ENCODE data around the gene ARHGAP29.
A peak's percentile ranks its signal among the peaks of the same experiment; 100 is the strongest.

Gene ARHGAP29

DNA sequence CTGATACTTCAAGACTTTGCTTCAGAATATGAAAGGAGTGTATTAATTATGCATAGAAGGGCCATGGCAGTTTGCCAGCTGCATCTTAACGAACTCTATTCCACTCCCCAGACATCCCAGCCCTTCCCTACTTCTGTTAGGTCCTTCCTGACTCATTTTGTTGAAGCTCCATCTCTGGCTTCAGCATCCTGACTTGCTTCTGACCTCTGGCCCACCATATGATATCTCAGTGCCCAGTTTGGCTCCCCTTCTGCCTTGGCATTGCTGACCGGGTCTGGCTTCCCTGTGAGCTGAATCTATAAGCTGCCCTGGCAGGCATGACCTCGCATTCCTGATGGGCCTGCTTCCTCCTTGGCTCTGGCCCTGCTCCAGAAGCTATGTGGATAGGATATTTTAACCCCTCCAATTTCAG, 27.6 kb upstream of the ARHGAP29 start:
- DNase-seq (ENCODE audit: low read depth in 3 of 3), result no peak

DNA sequence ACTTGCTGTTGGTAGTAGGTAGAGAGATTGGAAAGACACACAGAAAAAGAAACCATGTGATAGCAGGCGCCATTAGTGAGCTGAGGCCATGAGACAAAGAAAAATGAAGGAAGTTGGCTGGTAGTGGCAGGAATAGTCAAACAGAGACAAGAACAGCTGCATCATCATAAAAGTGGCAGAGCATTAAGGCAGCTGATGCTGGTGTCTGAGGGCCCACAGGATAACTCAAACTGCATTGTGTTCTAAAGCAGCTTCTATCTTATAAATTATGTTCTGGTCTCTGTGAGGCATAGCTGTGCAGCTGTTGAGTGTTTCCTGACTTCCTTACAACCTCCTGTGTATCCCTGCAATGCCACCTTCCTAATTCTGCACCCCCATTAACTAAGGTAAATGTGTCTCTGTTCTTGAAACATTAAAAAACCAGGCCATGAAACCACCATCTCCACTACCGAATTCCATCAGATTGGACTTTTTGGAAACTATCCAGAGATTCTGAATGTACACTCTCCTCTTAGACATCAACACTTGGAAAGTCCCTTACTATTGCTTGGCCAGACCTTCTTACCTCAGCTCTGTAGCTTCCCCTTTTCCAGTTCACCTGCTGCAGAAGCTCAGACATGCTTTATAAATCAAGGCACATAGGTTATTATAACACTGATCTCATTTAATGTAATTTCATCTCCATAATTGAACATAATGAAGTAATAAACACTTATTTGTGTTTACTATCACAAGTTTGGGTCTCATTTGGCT, 23.4 kb upstream of the ARHGAP29 start:
- DNase-seq (ENCODE audit: low read depth in 3 of 3), result no peak

DNA sequence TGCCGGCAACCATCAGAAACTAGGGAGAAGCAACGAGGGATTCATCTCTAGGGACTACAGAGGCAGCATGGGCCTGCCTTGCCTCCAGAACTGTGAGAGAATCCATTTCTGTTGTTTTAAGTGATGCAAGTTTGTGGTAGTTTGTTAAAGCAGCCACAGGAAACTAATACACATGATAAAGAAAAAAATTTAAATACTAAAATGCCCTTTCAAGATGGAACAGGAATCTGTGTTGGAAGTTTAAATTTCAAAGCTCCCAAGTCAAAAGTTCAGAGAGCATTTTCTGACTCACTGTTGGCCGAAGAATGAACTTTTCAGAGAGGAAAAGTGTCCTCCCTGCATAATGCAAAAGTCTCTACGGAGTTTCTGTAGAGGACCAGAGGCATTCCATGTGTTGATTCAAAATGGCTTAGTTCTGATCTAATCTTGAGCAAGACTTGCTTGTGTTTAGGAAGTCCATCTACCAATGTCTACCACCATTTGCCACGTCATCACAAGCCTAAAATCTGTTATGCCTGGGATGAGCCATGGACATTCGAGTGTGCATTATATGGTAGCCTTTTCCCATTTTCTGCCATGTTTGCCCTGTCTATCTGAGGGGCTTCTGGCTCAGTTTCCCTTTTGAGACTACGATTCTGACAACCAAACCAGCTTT, 22.4 kb upstream of the ARHGAP29 start:
- DNase-seq (ENCODE audit: low read depth in 3 of 3), result no peak

DNA sequence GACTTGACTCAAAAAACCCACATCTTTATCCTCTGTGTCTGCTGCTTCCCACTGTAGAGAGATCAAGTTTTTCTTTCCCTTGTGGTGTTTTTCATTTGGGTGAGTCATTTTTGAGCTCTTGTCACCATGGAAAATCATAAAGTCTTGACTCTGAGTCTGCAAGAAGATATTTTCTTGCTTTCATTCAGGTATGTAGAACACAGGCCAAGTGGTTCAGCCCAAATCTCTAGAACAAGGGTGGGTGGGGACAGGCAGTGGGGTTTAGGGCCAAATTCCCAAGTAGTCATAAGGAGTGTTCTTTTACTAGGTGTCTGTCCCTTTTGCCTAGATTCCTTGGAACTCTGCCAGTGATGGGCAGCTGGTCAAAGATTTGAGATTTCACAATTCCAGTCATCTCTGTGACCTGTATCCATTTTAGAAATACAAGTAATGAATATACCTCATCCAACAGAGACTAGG, 21.5 kb upstream of the ARHGAP29 start:
- no peak for DNase-seq (ENCODE audit: low read depth in 3 of 3)

DNA sequence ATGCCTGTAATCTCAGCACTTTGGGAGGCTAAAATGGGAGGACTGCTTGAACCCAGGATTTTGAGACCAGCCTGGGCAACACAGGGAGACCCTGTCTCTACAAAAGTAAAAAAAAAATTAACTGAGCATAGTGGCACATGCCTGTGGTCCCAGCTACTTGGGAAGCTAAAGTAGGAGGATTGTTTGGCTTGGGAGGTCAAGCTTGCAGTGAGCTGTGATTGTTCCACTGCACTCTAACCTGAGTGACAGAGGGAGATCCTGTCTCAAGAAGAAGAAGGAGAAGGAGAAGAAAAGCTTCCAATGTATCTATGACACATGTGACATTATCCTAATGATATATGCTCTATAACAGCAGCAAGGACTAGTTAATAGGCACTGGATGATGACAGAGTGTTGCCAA, 20.1 kb upstream of the ARHGAP29 start:
- no peak for DNase-seq (ENCODE audit: low read depth in 3 of 3)

DNA sequence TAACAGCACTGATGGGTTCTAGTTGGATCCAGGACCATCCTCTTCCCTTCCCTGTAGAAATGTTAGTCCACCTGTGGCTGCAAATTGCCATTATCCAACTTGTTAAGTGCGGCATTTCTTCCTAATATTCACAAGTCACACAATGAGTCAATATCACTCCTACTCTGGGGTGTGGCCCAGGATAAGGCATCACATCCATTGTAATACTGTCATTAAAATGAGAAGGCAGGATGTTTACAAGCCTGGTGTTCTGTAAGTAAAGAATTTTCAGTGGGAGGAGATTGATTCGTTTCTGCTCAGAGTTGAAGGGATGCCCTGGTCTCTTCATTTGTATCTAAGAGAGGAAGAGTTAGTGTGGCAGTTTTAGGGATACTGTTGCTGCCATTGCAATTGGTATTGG, 18.1 kb upstream of the ARHGAP29 start:
- no peak for DNase-seq (ENCODE audit: low read depth in 3 of 3)

DNA sequence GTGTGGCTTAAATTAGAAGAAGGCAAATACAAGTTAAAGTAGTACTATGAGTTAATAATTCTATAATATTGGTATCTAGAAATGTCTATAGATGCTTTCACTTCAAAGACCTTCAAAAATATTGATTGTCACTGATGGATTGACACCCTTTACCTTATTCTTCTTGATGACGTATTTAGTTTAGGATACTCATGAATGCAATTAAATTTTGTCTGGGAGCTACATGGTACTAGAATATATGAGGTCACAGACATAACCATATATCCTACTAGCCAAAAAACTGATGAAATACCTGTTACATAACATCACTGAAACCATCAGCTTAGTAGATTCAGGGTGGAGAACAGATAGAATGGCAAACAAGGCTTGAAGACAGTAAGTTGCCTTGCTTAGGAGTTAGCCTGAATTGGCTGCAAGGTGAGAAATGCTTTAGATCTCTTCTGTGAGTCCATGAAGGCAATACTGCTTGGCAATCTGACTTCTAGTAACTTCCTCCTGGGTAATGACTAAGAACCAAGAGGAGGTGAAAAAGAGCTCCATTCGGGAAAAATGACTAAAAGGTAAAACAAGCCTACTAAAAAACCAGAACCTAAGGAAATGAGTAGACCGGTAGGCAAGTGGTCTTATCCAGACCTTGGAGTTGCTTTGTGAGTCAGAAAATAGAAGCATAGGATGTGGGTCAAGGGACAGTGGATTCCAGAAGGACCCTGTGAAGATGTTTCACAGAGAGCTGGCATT, 16.9 kb upstream of the ARHGAP29 start:
- no peak for DNase-seq (ENCODE audit: low read depth in 3 of 3)

DNA sequence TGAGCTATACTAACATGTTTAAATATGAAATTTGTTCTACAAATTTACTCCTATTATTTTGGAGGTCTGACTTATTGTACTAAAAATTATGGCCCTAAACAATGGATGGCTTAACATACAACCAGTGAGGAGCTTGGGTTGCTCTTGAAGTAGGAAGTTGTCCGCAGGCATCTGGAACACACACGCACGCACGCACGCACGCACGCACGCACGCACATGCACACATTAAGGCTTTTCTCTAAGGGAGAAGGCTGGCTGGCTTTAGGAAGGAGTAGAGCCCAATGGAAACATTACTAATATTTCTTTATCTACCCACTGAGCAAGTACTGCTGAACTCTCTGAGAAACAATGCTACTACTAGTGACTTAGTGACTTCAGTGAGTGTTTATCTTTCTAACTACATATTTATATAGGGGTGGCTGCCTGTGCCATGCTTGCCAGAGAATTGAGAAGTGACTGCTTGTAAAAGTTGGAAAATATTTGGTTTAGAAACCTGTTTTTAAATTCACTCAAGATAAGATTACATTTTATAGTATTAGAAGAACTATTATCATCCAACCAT, 16.2 kb upstream of the ARHGAP29 start:
- DNase-seq (ENCODE audit: low read depth in 3 of 3), result no peak

DNA sequence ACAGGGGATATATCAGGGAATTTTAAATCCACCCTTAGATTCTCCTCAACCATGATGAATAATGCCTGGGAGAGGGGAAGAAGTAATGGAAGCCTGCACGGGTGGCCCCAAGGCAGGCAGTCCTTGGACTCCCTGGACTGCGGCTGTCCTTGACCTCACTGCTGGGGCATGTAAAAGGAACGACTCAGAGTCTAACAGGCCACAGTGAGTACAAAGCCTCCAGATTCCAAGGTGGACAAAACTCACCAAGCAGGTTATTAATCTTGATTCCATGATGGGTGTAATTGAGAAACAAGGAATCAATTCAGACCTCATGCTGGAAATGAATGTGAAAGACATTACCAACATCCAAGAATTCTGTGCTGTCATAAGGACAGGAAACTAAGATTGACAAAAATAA, 13.0 kb upstream of the ARHGAP29 start:
- no peak for DNase-seq (ENCODE audit: low read depth in 3 of 3)

DNA sequence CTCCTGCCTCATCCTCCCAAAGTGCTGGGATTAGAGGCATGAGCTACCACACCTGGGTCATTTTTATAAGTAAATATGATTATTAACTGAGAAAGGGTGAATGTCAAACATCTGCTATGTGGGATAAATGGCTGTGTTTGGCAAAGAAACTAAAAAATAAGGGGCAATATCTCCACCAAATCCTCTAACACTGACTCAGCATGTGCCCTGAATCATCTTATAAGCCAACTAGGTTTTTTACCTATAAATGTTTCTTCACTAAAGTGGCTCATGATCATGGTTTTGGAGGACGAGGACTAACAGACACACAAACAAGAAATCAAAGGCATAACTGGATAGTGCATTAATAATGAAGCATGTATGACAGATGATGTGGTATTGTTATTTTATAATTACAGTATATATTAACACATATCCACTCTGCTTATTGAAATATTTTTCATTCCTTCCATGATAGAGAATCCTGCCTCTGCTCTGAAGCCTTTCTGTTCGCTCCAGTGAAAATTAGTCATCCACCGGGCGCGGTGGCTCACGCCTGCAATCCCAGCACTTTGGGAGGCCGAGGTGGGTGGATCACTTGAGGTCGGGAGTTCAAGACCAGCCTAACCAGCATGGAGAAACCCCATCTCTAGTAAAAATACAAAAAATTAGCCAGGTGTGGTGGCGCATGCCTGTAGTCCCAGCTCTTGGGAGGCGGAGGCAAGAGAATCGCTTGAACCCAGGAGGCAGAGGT, 11.7 kb upstream of the ARHGAP29 start:
- DNase-seq (ENCODE audit: low read depth in 3 of 3), result no peak

DNA sequence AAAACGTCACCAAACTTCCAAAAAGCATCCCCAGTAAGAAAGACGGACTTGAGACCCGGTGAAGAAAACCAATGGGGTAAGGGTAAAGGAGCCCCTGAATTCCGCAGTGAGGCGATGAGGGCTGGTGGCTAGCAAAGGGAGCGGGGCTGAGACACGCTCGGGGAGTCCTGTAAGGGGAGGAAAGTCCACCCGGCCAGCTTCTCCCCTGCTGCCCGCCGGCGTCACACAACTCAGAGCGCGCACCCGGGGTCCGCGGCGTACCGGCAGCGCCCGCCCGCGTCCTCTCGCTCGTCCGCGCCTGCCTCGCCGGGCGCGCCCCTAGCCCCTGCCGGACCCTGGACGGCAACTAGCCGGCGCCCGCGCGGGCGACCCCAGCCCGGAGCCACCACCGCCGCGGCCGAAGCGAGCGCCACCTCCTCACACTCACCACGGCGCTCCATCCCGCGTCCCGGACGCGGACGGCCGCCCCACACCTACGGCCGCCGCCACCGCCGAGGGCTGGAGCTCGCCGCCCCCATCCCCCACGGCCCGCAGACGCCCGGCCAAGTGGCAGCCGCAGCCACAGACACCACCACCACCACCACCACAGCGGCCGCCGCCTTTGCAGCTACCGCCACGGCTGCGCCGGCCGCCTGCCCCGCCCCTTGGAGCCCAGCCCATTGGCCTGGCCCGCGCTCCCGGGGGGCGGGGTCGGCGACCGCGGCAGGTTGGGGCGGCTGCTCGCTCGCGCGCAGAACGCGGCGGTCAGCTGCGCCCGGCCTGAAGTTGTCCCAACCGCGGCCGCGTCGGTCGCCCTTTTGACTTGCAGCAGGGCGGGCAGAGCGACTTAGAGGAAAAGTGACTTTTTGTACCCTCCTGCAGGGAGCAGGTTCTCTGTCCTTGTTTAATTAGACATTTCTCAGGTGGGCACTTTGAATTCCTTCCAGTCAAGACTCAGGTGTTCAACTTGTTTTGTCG, 10.0 kb upstream of the ARHGAP29 start:
- DNase-seq (ENCODE audit: low read depth in 3 of 3), result peak in 1 of 3 experiments; percentile 42

DNA sequence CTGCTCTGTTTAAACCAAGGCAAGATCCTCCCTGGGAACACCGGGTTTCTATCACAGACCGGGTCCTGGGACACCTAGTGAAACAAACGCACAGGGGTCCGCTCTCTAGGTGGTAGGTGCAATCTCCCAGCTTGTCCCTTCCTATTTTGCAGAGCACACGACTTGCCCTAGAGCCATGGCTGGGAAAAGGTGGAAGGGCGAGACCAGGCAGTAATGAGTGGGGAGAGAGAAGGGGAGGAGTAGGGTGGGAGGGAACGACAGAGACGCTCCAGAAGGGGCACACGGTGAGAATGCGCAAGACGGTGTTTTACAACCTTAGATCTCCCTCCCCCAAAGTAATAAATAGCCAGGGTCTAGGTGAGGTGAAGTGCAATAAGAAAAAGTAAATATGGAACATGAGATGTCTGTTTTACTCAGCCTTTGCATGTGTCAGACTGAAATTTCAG, 9.3 kb upstream of the ARHGAP29 start:
- no peak for DNase-seq (ENCODE audit: low read depth in 3 of 3)

DNA sequence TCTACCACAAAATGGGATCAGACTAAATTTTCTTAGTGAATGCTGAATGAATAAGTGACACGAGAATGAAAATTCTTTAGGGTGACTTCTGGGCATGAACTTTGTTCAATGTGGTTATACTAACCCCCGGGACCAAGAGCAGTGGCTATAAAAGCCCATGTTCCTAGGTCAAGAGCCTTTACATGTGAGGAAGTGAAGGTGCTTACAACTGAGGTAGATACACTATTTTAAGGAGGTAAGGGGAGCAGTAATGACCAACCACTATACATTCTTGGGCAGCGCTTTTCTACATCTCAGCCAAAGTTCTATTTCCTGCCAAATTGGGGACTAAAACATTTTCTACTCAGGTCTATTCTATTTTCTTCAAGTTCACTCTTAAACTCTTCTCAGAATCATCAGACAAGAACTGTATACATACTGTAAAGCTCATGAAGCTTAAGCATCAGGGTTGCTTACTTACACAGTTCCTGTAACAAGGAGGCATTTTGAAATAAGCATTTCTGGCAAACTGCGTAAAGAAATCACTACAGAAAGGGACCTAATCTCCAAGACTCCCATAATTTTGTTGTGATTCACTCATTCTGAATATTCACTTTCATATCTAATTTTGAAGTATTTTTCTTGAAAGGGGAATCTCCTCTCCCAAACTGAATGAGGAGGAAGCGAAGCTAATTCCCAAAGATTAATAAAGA, 8.5 kb upstream of the ARHGAP29 start:
- no peak for DNase-seq (ENCODE audit: low read depth in 3 of 3)

DNA sequence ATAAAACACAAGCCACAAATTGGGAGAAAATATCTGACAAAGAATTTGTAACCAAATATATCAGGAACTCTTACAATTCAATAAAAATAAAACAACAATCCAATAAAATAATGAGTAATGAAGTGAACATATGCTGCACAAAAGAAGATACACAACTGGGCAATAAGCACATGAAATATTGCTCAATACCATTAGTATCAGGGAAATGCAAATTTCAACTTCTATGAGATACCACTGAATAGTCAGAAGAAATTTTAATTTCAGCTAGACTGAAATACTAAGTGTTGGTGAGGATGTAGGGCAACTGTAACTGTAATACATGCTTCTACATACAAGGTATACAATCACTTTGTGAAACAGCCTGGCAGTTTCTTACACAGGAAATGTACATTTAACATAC, 7.4 kb upstream of the ARHGAP29 start:
- DNase-seq (ENCODE audit: low read depth in 3 of 3), result no peak

DNA sequence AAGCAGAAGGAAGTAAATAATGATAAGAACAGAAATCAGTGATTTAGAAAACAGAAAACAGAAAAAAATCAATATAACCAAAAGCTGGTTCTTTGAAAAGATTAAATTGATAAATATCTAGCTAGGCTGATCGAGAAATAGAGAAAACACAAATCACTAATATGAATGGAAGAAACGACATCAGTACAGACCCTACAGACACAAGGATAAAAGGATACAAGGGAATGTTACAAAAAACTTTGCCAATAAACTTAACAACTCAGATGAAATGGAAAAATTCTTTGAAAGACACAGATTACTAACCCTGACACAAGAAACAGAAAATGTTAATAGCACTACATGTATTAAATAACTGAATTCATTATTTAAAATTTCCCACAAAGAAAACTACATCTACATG, 6.3 kb upstream of the ARHGAP29 start:
- DNase-seq (ENCODE audit: low read depth in 3 of 3), result no peak

DNA sequence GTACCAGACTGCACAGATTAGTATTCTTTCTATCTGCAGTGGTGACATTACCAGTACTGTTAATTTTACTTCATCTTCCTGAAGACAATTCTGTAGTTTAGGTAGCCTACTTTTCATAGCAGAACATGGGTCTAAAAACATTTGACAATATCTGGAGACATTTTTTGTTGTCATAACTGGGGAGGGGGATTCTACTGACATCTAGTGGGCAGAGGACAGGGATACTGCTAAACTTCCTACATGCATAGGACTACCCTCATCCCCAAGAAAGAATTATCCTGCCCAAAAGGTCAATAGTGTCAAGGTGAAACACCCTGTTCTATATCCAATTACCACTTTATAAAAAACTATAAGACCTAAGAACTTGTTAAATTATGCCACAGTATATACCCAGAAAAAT, 3.4 kb upstream of the ARHGAP29 start:
- DNase-seq (ENCODE audit: low read depth in 3 of 3), result no peak

DNA sequence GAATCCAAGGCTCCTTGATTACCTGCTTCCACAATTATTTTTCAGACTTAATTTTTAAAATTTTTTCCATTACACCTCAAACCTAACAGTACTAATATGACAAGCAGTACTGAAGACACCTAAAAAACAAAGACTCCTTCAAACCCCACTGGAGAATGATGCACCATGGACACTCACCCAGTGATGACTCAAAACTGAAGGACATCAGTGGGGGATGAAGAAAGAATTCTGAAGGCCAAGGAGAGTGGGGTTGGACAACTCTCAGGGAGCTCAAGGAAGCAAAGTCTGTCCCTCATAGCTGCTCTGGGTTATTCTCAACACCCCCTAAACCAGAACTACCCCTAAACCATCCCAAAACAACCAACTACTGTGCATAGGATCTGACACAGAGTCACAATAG, 2.4 kb upstream of the ARHGAP29 start:
- DNase-seq (ENCODE audit: low read depth in 3 of 3), result no peak

DNA sequence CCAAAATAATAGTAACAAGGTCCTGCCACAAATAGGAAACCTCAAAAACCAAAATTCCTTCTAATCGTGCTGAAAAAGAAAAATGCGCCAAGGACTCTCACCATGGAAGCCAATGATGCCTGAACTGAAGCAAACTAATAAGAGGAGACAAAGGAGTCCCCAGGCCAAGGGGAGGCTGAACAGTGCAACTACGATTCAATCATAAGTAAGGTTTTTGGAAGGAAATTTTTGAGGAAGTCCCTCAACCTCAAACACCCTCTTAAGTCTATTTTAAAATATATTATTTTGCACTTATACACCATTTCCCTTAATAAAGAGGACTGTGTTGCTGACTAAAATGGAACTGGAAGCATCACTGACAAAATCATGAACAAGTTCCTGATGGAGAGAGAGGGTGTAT, 1.7 kb upstream of the ARHGAP29 start:
- DNase-seq (ENCODE audit: low read depth in 3 of 3), result no peak

DNA sequence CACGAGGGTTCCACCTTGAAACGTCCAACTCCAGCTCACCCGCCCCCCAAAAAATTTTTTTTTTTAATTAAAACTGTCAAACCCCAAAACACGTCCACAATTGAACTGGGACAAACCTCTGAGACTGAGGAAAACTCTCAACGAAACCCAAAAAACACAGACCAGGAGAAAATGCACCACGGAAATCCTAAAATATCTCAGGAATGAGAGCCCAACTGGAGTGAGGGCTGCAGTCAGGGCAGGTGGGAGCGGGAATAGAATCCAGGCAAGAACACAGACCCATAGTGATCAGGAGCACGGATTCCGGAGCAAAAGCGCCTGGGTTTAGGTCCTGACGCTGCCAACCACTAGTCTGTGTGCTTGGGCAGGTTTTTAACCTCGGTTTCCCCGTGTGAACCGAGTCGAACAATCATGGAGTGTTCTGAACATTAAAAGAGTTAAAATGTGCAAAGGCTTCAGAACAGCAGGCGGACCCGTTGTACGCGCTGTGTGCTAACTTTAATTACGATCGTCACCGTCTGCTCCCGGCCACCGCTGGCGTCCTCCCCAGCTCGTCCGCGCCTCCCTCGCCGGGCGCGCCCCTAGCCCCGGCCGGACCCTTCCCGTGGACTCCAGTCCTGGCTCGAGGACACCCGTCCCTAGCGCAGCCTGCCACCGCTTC, 624 bp downstream of the ARHGAP29 start:
- DNase-seq (ENCODE audit: low read depth in 3 of 3), result no peak
